HCT116 (cell line): ENCODE data around the gene C3orf85. TPM values are rescaled to one million over a fixed set of nuclear protein-coding genes. Genes with fewer than 3 reads are reported as not detected.

Experiments
- ATAC-seq: fragments of 200-7000 bp; cut with Tn5 transposase; 2 replicates; pipeline ENCODE4 v1.9.1; 2020; ENCODE audit warnings: mild to moderate bottlenecking, moderate library complexity
- BruUV-seq: library from RNA; stranded (reverse); fragments of 400-500 nt; replicated peaks from 2 replicates; lab custom pipeline; 2021; lab: Mats Ljungman, UMichigan
- CTCF ChIA-PET: fragments of 300-600 bp; sonication (Branson Sonifier 250); formaldehyde crosslinking; loops from one replicate; lab custom pipeline; 2021; ENCODE audit warnings: antibody characterized with exemption; lab: Charles Lee
- POLR2A ChIA-PET: fragments of 300-600, 350-600 bp; sonication (Branson Sonifier 250); formaldehyde crosslinking; loops from one replicate; lab custom pipeline; 2021; ENCODE audit warnings: antibody characterized with exemption; lab: Charles Lee
- RAD21 ChIA-PET, 2 experiments: fragments of 300-600 bp; sonication (Branson Sonifier 250); formaldehyde crosslinking; loops; one replicate each; lab custom pipeline; 2023; ENCODE audit warnings: low total read pairs in 2 of 2; ENCODE audit not compliant: uncharacterized antibody in 2 of 2, unreplicated experiment in 2 of 2, low non-redundant PET in 1 of 2; lab: Charles Lee
- DNase-seq: peaks from one replicate; pipeline ENCODE4 v3.0.0-alpha.2; 2010; ENCODE audit warnings: low read depth, low spot score
- H2AFZ ChIP-seq: fragments of 200-600 bp; shearing (Covaris generic), sonication (generic); 2 replicates; pipeline ENCODE4 v1.6.1; 2017; ENCODE audit warnings: low read depth, mixed run types, mixed read lengths, antibody characterized with exemption, low read length; ENCODE audit not compliant: poor library complexity, severe bottlenecking
- H3K27ac ChIP-seq: 2 replicates; pipeline ENCODE4 v1.5.1; 2012; ENCODE audit warnings: low read depth, low read length
- H3K27me3 ChIP-seq: fragments of 200-600 bp; sonication (generic); 2 replicates; pipeline ENCODE4 v1.6.1; 2016; ENCODE audit warnings: mixed run types, low read length, mixed read lengths; ENCODE audit not compliant: insufficient read depth
- H3K36me3 ChIP-seq, 2 experiments: fragments of 200-500 bp in 1 of 2; fragments of 200-600 bp in 1 of 2; sonication (Bioruptor generic) in 1 of 2; sonication (generic) in 1 of 2; 2 replicates each; pipeline versions ENCODE4 v1.5.1 to v1.6.1; 2014 to 2016; ENCODE audit warnings: low read length in 2 of 2, inconsistent platforms in 1 of 2, mixed read lengths in 1 of 2, mixed run types in 1 of 2; ENCODE audit not compliant: insufficient read depth in 2 of 2, control insufficient read depth in 1 of 2
- H3K4me1 ChIP-seq, 2 experiments: fragments of 200-600 bp in 1 of 2; sonication (generic) in 1 of 2; 2 replicates each; pipeline versions ENCODE4 v1.5.1 to v1.6.1; 2012 to 2017; ENCODE audit warnings: low read length in 2 of 2, inconsistent platforms in 1 of 2, mild to moderate bottlenecking in 1 of 2, mixed read lengths in 1 of 2, mixed run types in 1 of 2, moderate library complexity in 1 of 2; ENCODE audit not compliant: insufficient read depth in 2 of 2, control insufficient read depth in 1 of 2
- H3K4me2 ChIP-seq: fragments of 200-600 bp; sonication (generic); 2 replicates; pipeline ENCODE4 v1.6.1; 2017; ENCODE audit warnings: mixed run types, low read length, mixed read lengths
- H3K4me3 ChIP-seq, 2 experiments: fragments of 200-600 bp in 1 of 2; sonication (generic) in 1 of 2; replicated peaks in 1 of 2; 2 replicates each; pipeline ENCODE4 v1.5.1; 2011 to 2016; ENCODE audit warnings: low read length in 2 of 2, control low read depth in 1 of 2, low read depth in 1 of 2, mild to moderate bottlenecking in 1 of 2, mixed read lengths in 1 of 2, mixed run types in 1 of 2
- H3K79me2 ChIP-seq: fragments of 200-600 bp; sonication (generic); 2 replicates; pipeline ENCODE4 v1.6.1; 2017; ENCODE audit warnings: mild to moderate bottlenecking, mixed run types, low read length, moderate library complexity, mixed read lengths; ENCODE audit not compliant: insufficient read depth
- H3K9ac ChIP-seq: fragments of 200-600 bp; sonication (generic); 2 replicates; pipeline ENCODE4 v1.6.1; 2016; ENCODE audit warnings: low read length, mixed read lengths
- H3K9me2 ChIP-seq: fragments of 200-600 bp; sonication (generic), shearing (Covaris generic); 2 replicates; pipeline ENCODE4 v1.6.1; 2017; ENCODE audit warnings: mixed run types, mild to moderate bottlenecking, moderate library complexity; ENCODE audit not compliant: insufficient read depth
- H3K9me3 ChIP-seq, 2 experiments: fragments of 200-500 bp in 1 of 2; fragments of 200-600 bp in 1 of 2; sonication (Bioruptor generic) in 1 of 2; sonication (generic) in 1 of 2; 2 replicates each; pipeline ENCODE4 v1.6.1; 2014 to 2017; ENCODE audit warnings: low read length in 2 of 2, mixed read lengths in 2 of 2, inconsistent platforms in 1 of 2, low read depth in 1 of 2, mild to moderate bottlenecking in 1 of 2, mixed run types in 1 of 2, moderate library complexity in 1 of 2; ENCODE audit not compliant: control insufficient read depth in 1 of 2, insufficient read depth in 1 of 2
- H4K20me1 ChIP-seq: fragments of 200-600 bp; sonication (generic), shearing (Covaris generic); 2 replicates; pipeline ENCODE4 v1.6.1; 2017; ENCODE audit warnings: mixed run types, mild to moderate bottlenecking, moderate library complexity; ENCODE audit not compliant: insufficient read depth
- CBX3 ChIP-seq: IDR thresholded peaks from 2 replicates; pipeline ENCODE4 v1.6.1; 2012; ENCODE audit warnings: low read depth
- CTCF ChIP-seq, 3 experiments: fragments of 200-600 bp in 1 of 3; sonication (generic) in 1 of 3; IDR thresholded peaks in 2 of 3; conservative IDR thresholded peaks in 1 of 3; 2 replicates each; pipeline ENCODE4 v1.5.1; 2012 to 2017; ENCODE audit warnings: low read depth in 2 of 3, low read length in 2 of 3, antibody characterized with exemption in 1 of 3, borderline replicate concordance in 1 of 3, control low read depth in 1 of 3, mild to moderate bottlenecking in 1 of 3, mixed read lengths in 1 of 3, mixed run types in 1 of 3, moderate library complexity in 1 of 3; ENCODE audit not compliant: insufficient read depth in 1 of 3
- ELF1 ChIP-seq: IDR thresholded peaks from 2 replicates; pipeline ENCODE4 v1.6.1; 2012; ENCODE audit warnings: low read depth, borderline replicate concordance
- EZH2 ChIP-seq: fragments of 200-600 bp; sonication (generic); IDR thresholded peaks from 2 replicates; pipeline ENCODE4 v1.6.1; 2017; ENCODE audit warnings: antibody characterized with exemption, mixed run types
- EZH2phosphoT487 ChIP-seq: fragments of 200-600 bp; IDR thresholded peaks from 2 replicates; pipeline ENCODE4 v1.6.1; 2018; ENCODE audit warnings: antibody characterized with exemption, borderline replicate concordance
- FOSL1 ChIP-seq: IDR thresholded peaks from 2 replicates; pipeline ENCODE4 v1.6.1; 2012; ENCODE audit warnings: low read depth
- MAX ChIP-seq: IDR thresholded peaks from 2 replicates; pipeline ENCODE4 v1.6.1; 2012
- POLR2AphosphoS5 ChIP-seq: IDR thresholded peaks from 2 replicates; pipeline ENCODE4 v1.6.1; 2011; ENCODE audit warnings: mild to moderate bottlenecking, low read depth, low read length, moderate library complexity
- RAD21 ChIP-seq: IDR thresholded peaks from 2 replicates; pipeline ENCODE4 v1.6.1; 2012; ENCODE audit warnings: low read depth, mild to moderate bottlenecking
- SIN3A ChIP-seq: IDR thresholded peaks from 2 replicates; pipeline ENCODE4 v1.6.1; 2012; ENCODE audit warnings: low read depth
- SP1 ChIP-seq: IDR thresholded peaks from 2 replicates; pipeline ENCODE4 v1.6.1; 2012; ENCODE audit warnings: low read depth
- SRF ChIP-seq: IDR thresholded peaks from 2 replicates; pipeline ENCODE4 v1.6.1; 2012; ENCODE audit warnings: low read depth
- TCF7L2 ChIP-seq: IDR thresholded peaks from 2 replicates; pipeline ENCODE4 v1.7.0; 2011; ENCODE audit warnings: borderline replicate concordance, inconsistent platforms; ENCODE audit not compliant: insufficient read depth, insufficient read length; ENCODE audit errors: extremely low read depth
- ZFX ChIP-seq: fragments of 450-650 bp; IDR thresholded peaks from 2 replicates; pipeline ENCODE4 v1.6.1; 2017
- intact Hi-C: fragments of 100-400 bp; cut with micrococcal nuclease; formaldehyde crosslinking; loops from 2 replicates; pipeline ENCODE4 v1.10.0; 2022
- total RNA-seq: library from RNA; stranded (reverse); gene quantifications from one replicate; pipeline ENCODE4 v1.2.1, GENCODE V29; 2021; ENCODE audit not compliant: unreplicated experiment
- TF ChIP-seq, protein P1 (sequence below): IDR thresholded peaks from 2 replicates; pipeline ENCODE4 v1.6.1; 2011; ENCODE audit warnings: mild to moderate bottlenecking, low read length, moderate library complexity; ENCODE audit not compliant: insufficient replicate concordance; ENCODE audit errors: extremely low read depth
- TF ChIP-seq, protein P2 (sequence below): IDR thresholded peaks from 2 replicates; pipeline ENCODE4 v1.6.1; 2012

The C3orf85 gene
- total RNA-seq, 1 experiment from 2014 or later = not detected

GRCh38 chr3:109188741-109189140 lies 52.2 kb downstream of the C3orf85 start:
- H3K9ac ChIP-seq = no peak overlapping the region
- TF ChIP-seq SP1 (no peak), ZFX (no peak), ELF1 (no peak), SRF (no peak), EZH2phosphoT487 (no peak), EZH2 (no peak), POLR2AphosphoS5 (no peak), TCF7L2 (no peak), FOSL1 (no peak), CTCF (IDR thresholded peaks at IDR 0.05 in 2 of 3, conservative IDR thresholded peaks at IDR 0.05 in 1 of 3; ENCODE audit: borderline replicate concordance in 1 of 3, insufficient read depth in 1 of 3, low read depth in 2 of 3, low read length in 2 of 3) (no peak), MAX (no peak), SIN3A (no peak), RAD21 (no peak), CBX3 (no peak)
- TF ChIP-seq, protein P1, sequence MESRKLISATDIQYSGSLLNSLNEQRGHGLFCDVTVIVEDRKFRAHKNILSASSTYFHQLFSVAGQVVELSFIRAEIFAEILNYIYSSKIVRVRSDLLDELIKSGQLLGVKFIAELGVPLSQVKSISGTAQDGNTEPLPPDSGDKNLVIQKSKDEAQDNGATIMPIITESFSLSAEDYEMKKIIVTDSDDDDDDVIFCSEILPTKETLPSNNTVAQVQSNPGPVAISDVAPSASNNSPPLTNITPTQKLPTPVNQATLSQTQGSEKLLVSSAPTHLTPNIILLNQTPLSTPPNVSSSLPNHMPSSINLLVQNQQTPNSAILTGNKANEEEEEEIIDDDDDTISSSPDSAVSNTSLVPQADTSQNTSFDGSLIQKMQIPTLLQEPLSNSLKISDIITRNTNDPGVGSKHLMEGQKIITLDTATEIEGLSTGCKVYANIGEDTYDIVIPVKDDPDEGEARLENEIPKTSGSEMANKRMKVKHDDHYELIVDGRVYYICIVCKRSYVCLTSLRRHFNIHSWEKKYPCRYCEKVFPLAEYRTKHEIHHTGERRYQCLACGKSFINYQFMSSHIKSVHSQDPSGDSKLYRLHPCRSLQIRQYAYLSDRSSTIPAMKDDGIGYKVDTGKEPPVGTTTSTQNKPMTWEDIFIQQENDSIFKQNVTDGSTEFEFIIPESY = no peak
- TF ChIP-seq, protein P2, sequence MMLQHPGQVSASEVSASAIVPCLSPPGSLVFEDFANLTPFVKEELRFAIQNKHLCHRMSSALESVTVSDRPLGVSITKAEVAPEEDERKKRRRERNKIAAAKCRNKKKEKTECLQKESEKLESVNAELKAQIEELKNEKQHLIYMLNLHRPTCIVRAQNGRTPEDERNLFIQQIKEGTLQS = no peak
- ChIA-PET POLR2A (interaction anchor here (0.7 kb wide), 1 partner anchor 67 kb away, joined by 3 read pairs; no protein-coding TSS in a partner anchor), CTCF (no interaction called here), RAD21 (no interaction called here)
- no peaks in the 10 kb centered on the region for H3K36me3 ChIP-seq
- intact Hi-C loops = no loop called here
- no peaks in the 10 kb centered on the region for H3K9me2 ChIP-seq
- H3K4me1 ChIP-seq = no peaks in the 10 kb centered on the region
- H3K79me2 ChIP-seq = no peaks in the 10 kb centered on the region
- DNase-seq (no peak), ATAC-seq (no peak)
- H3K27me3 ChIP-seq = no peaks in the 10 kb centered on the region
- H2AFZ ChIP-seq = no peak overlapping the region
- BruUV-seq = no TSS peak
- H3K4me3 ChIP-seq = no peak overlapping the region
- no peaks in the 10 kb centered on the region for H3K9me3 ChIP-seq
- no peak overlapping the region for H3K4me2 ChIP-seq
- H4K20me1 ChIP-seq = no peaks in the 10 kb centered on the region
- no peak overlapping the region for H3K27ac ChIP-seq
